Measurements from ENCODE around the gene CNTN5. TPM values are rescaled to one million over a fixed set of nuclear protein-coding genes. Genes with fewer than 3 reads are reported as not detected.

The CNTN5 gene
- total RNA-seq, 1 donor from 2014 or later, result not detected

- Mint-ChIP-seq H3K4me1 (ENCODE audit: low read depth) (no peaks in the 10 kb centered on the region), H3K9me3 (ENCODE audit: low read depth) (no peaks in the 10 kb centered on the region), H3K36me3 (ENCODE audit: low read depth) (no peaks in the 10 kb centered on the region), H3K27me3 (ENCODE audit: low read depth) (peaks cover 4% of the 10 kb centered on the region), H3K27ac (ENCODE audit: unreplicated experiment) (no peak overlapping the region), H3K4me3 (ENCODE audit: unreplicated experiment) (no peak overlapping the region)
- TF ChIP-seq CTCF (IDR thresholded peaks at IDR 0.05), result no peak
- DNase-seq (ENCODE audit: low spot score), result no peak
Measured at GRCh38 chr11:100221791-100222190, 1201.0 kb downstream of the CNTN5 start.

GRCh38 chr11:100224541-100225034 is 1203.8 kb downstream of the CNTN5 start:
- H3K4me3 Mint-ChIP-seq (ENCODE audit: unreplicated experiment), result no peak overlapping the region
- no peaks in the 10 kb centered on the region for H3K9me3 Mint-ChIP-seq (ENCODE audit: low read depth)
- peaks cover 6% of the 10 kb centered on the region for H3K27me3 Mint-ChIP-seq (ENCODE audit: low read depth)
- DNase-seq (ENCODE audit: low spot score), result no peak
- H3K27ac Mint-ChIP-seq (ENCODE audit: unreplicated experiment), result no peak overlapping the region
- H3K36me3 Mint-ChIP-seq (ENCODE audit: low read depth), result no peaks in the 10 kb centered on the region
- H3K4me1 Mint-ChIP-seq (ENCODE audit: low read depth), result no peaks in the 10 kb centered on the region
- no peak for TF ChIP-seq CTCF (IDR thresholded peaks at IDR 0.05)

GRCh38 chr11:100229086-100229485 is 1208.3 kb downstream of the CNTN5 start:
- Mint-ChIP-seq H3K4me3 (ENCODE audit: unreplicated experiment) (no peak overlapping the region), H3K4me1 (ENCODE audit: low read depth) (no peaks in the 10 kb centered on the region), H3K27me3 (ENCODE audit: low read depth) (peaks cover 2% of the 10 kb centered on the region), H3K27ac (ENCODE audit: unreplicated experiment) (no peak overlapping the region), H3K9me3 (ENCODE audit: low read depth) (no peaks in the 10 kb centered on the region), H3K36me3 (ENCODE audit: low read depth) (no peaks in the 10 kb centered on the region)
- DNase-seq (ENCODE audit: low spot score), result no peak
- TF ChIP-seq CTCF (IDR thresholded peaks at IDR 0.05), result no peak

- H3K4me1 Mint-ChIP-seq (ENCODE audit: low read depth), result no peaks in the 10 kb centered on the region
- H3K9me3 Mint-ChIP-seq (ENCODE audit: low read depth), result no peaks in the 10 kb centered on the region
- H3K27ac Mint-ChIP-seq (ENCODE audit: unreplicated experiment), result no peak overlapping the region
- no peaks in the 10 kb centered on the region for H3K36me3 Mint-ChIP-seq (ENCODE audit: low read depth)
- TF ChIP-seq CTCF (IDR thresholded peaks at IDR 0.05), result no peak
- H3K4me3 Mint-ChIP-seq (ENCODE audit: unreplicated experiment), result no peak overlapping the region
- DNase-seq (ENCODE audit: low spot score), result no peak
- H3K27me3 Mint-ChIP-seq (ENCODE audit: low read depth), result peaks cover 2% of the 10 kb centered on the region
Measured at GRCh38 chr11:100232006-100232405, 1211.3 kb downstream of the CNTN5 start.

- Mint-ChIP-seq H3K27ac (ENCODE audit: unreplicated experiment) (no peak overlapping the region), H3K27me3 (ENCODE audit: low read depth) (peaks cover 5% of the 10 kb centered on the region), H3K4me1 (ENCODE audit: low read depth) (no peaks in the 10 kb centered on the region), H3K4me3 (ENCODE audit: unreplicated experiment) (no peak overlapping the region), H3K9me3 (ENCODE audit: low read depth) (no peaks in the 10 kb centered on the region), H3K36me3 (ENCODE audit: low read depth) (no peaks in the 10 kb centered on the region)
- DNase-seq (ENCODE audit: low spot score), result no peak
- no peak for TF ChIP-seq CTCF (IDR thresholded peaks at IDR 0.05)
Measured at GRCh38 chr11:100235085-100235484, 1214.3 kb downstream of the CNTN5 start.

Data from chondrocyte (in vitro differentiated cells).